Ecto neural progenitor cell (in vitro differentiated cells): ENCODE results near the gene NCOA4.
"Not testable (repeated sequence)": the region's sequence is repeated elsewhere in the genome, so short reads cannot be mapped to it uniquely, and the experiment has no call there.

Source experiments
- DNase-seq: peaks from one replicate; pipeline ENCODE4 v3.0.0-alpha.2; 2018; ENCODE audit warnings: low spot score

The NCOA4 gene

GRCh38 chr10:45983538-45984186 lies 46.8 kb downstream of the NCOA4 start:
- not testable (repeated sequence) for DNase-seq

- not testable (repeated sequence) for DNase-seq
These were observed 49.1 kb downstream of the NCOA4 start for GRCh38 chr10:45981367-45981766.

DNA sequence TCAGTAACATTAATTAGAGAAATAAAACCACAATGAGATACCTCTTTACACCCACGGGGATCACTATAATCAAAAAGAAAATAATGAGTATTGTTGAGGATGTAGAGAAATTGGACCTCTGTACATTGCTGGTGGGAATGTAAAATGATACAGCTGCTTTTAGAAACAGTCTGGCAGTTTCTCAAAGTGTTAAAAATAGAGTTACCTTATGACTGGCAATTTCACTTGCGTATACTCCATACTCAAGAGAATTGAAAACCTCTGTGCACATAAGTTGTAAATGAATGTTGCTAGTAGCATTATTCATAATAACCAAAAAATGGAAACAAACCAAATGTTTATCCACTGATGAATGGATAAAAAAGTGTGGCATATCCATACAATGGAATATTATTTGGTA lies 51.9 kb downstream of the NCOA4 start:
- not testable (repeated sequence) for DNase-seq

- not testable (repeated sequence) for DNase-seq
These were observed 56.4 kb downstream of the NCOA4 start for GRCh38 chr10:45974041-45974440.

- DNase-seq, result not testable (repeated sequence)
These were observed 57.6 kb downstream of the NCOA4 start for GRCh38 chr10:45972813-45973169.

GRCh38 chr10:45972106-45972812 lies 58.2 kb downstream of the NCOA4 start, which contains the start of gene TIMM23:
Gene TIMM23 (plus strand): TSS chr10:45972489. CDS start chr10:45972625, 136 bp downstream.
- DNase-seq, result peak; percentile 90

GRCh38 chr10:45971742-45972105 lies 58.7 kb downstream of the NCOA4 start:
- not testable (repeated sequence) for DNase-seq

GRCh38 chr10:45971019-45971418 lies 59.4 kb downstream of the NCOA4 start:
- not testable (repeated sequence) for DNase-seq

- not testable (repeated sequence) for DNase-seq
These were observed 67.6 kb downstream of the NCOA4 start for GRCh38 chr10:45962686-45963452.

GRCh38 chr10:45957928-45958327 lies 72.5 kb downstream of the NCOA4 start:
- not testable (repeated sequence) for DNase-seq

- DNase-seq, result not testable (repeated sequence)
These were observed 73.8 kb downstream of the NCOA4 start for GRCh38 chr10:45956634-45957033.
